HS-5 (cell line): ENCODE measurements around the gene GNB1.

Source experiments
- DNase-seq: peaks from one replicate; pipeline ENCODE4 v3.0.0-alpha.2; 2012; ENCODE audit warnings: low read depth

GNB1 gene

DNA sequence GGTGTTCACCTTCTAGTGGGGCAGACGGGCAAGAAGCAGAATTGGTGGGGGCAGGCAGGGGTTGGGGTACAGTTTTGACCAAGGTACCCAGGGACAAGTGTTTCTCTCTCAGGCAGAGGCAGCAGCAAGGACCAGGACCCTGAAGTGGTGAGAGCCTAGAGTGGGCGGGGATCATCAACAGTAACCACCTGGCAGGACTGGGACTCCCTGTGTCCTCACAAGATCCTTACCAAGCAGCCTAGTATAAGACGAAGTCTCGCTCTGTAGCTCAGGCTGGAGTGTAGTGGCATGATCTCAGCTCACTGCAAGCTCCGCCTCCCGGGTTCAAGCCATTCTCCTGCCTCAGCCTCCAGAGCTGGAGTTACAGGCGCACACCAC is 109.4 kb downstream of the GNB1 start:
- no peak for DNase-seq

DNA sequence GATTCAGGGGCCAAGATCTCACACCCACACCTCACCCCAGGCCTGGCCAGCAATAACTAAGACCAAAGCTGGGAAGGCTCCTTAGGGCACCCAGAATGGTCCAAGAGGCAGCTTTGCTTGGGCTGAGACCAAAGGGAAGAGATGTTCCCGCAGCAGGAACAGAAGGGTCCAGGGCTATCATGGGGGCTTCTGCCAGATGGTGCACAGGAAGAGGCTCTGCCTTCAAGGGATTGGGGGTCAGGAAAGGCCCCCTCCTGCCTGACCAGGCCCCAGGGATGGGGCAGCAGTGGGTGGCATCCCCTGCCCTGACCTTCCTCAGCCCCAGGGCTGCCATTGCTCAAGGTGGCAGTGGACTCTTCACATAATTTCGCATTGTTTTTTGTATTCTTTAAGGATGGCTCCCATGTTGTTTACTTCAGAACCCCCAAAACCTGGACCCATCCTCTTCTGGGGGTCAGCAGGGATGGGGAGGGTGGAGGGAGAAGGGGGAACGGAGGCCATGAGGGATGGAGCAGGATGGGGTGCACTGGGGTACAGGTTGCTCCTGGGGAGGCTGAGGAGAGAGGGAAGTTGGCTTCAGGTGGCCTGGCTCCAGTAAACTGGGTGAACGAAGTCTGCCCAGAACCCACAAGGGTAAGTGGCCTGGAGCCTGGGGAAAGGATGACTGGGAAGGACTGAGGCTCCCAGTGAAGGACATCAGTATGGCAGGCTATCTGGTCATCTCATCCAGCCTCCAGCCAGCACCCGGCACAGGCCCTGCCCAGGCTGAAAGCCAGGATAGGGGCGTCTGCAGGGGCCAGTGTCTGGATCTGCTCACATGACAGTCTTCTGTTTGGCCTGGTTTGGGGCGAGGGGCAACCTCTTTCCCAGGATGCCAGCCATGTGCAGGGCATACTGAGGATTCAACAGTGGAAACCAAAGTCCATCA is 110.0 kb downstream of the GNB1 start:
- no peak for DNase-seq

DNA sequence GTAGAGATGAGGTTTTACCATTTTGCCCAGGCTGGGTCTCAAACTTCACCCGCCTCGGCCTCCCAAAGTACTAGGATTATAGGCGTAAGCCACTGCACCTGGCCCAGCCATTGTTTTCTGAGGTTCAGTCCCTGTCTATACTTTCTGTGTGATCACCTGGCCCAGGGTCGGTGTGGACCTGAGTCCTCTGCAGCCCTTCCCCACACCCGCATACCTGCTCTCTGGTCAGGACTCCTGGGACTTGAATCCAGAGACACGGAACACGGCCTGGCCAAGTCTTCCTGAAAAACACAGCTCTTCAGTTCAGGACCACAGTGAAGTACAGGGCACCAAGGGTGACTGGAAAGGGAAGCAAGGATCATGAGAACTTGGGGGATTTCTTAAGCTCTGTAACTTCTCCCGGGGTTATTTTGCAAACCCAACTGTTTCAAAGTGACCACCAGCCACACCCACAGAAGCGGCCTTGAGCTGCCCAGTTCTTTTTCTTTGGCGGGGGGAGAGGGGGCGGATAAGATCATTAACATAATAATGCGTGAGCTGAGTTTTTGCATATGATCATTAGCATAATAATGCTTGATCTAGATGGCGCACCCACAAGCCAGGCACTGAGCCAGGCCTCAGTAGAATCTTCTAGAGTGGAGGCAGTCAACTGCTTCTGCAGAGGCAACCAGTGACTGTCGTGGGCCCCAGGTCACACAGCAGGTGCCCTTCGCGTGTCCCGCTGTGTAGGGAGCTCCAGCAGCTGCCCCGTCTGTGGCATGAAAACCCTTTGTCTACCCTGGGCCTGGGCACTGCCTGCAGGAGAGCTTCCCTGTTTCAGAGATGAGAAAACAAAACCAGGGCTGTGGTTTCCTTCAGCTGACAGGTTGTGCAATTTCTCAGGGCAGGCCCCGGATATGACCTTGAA is 110.9 kb downstream of the GNB1 start:
- DNase-seq, result no peak

DNA sequence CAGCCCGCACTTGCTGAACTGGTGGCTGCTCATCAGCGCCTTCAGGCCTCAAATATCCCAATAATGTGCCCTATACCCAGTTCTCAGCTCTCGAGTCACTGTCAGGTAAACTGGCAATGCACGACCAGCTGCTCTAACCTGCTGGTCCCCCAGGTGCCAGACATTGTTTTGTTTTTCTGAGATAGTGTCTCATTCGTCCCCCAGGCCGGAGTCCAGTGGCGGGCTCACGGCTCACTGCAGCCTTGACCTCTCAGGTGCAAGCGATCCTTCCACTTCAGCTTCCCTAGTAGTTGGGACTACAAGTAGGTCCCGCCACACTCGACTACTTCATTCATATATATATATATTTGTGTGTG is 111.6 kb downstream of the GNB1 start:
- no peak for DNase-seq

DNA sequence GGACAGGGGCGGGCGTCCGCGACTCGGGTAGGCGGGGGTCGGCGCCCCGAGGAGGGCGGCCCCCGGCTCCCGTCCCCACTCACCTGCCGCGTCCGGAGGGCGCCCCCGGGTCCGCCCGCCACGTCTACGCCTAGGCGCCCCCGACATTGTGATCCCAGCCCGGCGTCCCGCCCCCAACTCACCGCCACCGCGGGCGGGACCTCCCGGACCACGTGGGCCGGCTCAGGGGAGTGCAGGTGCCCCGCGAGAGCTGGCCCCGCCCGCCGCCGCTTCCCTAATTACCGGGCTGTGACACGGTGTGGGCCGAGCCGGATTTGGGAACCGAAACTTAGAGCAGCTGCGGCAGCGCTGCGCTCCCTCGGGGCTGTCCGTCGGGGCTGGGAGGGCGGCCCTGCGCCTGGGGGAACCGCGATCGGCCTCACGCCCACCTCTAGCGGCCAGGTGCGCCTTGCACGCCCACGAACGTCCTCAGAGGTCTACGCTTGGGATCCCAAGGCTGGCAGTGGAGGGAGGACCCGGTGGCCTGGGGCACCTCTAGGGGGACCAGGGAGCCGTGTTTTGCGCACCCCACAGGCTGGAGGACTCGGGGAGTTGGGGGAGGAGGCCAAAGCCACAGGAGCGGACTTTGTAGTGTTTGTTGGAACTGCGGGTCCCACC is 112.1 kb downstream of the GNB1 start:
- no peak for DNase-seq

DNA sequence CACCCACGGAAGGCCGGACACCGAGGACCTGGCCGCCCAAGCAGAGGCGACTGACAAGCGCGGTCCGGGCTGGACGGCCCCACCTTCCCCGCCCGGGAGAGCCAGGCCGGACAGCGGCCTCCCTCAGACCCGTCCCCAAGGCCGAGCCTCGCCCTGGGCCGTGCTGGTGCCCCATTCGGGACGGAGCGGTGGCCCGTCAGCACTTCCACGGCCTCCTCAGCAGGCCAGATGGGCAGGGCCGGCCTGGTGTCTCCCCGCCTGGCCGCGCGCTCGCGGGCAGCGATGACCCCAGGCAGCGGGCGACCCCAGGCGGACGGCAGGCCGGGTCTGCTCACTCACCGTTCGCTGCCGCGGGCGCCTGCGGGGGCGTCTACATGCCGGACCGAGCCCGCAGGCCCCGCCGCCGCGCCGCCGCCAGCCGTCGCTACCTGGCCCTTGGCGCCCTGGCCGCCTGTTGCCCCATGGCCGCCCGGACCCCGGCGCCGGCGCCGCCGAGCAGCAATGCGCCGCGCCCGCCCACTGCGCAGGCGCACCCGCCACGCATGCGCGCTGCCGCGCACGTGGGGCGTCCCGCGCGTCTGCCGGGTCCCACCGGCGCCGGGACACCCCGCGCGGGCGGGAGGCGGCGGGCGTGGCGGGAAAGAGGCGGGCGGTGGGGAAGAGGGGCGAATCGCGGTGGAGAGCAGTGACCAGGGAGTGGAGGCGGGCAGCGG is 112.8 kb downstream of the GNB1 start, which contains the start of gene NADK:
Gene NADK (minus strand): TSS at position 521 of the 713 bp plus-strand sequence. CDS start 13,064 bp downstream, outside the sequence.
- no peak for DNase-seq

DNA sequence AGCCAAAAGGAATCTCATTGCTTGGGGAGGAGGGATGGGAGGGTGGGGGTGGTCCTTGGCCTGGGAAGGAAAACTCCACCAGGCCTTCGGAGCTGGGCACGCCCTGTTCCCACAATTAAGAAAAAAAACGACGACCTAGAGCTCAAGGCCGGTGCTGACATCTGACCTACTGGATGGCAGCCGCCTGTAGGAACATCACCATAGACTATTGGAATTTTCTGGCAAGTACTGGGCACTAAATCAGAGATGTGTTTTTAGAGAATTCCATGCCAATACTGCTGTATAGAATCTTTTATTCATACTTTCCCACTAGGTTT is 113.3 kb downstream of the GNB1 start:
- no peak for DNase-seq

DNA sequence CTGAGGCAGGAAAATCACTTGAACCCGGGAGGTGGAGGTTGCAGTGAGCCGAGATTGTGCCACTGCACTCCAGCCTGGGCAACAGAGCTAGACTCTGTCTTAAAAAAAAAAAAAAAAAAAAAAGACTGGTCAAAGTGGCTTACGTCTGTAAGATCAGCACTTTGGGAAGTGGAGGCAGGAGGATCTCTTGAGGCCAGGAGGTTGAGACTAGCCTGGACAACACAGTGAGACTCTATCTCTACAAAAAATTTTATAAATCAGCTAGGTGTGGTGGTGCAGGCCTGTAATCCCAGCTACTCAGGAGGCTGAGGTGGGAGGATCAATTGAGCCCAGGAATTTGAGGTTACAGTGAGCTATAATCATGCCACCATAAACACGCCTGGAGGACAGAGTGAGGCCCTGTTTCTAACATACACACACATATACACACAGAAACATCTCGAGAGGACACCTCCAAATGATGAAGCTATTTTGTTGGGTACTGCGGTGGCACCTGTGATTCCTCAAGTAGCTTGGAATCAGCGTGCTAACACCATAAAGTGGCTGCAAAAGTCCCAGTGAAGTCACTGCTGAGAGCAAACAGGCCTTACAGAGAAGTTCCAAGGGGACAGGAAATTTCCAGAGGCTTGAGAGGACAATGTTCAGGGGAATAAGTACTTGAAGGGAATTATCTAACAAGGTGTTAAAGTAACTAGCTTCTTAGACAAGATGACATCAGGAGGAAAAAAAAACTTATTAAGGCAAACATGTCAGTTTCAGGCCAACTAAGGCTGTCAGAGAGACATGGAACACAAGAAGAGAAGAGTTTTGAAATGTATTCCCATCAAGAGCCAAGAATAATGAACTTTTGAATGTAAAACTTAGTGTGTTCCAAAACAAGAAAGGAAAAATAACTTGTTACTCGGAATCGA is 114.0 kb downstream of the GNB1 start:
- DNase-seq, result no peak

DNA sequence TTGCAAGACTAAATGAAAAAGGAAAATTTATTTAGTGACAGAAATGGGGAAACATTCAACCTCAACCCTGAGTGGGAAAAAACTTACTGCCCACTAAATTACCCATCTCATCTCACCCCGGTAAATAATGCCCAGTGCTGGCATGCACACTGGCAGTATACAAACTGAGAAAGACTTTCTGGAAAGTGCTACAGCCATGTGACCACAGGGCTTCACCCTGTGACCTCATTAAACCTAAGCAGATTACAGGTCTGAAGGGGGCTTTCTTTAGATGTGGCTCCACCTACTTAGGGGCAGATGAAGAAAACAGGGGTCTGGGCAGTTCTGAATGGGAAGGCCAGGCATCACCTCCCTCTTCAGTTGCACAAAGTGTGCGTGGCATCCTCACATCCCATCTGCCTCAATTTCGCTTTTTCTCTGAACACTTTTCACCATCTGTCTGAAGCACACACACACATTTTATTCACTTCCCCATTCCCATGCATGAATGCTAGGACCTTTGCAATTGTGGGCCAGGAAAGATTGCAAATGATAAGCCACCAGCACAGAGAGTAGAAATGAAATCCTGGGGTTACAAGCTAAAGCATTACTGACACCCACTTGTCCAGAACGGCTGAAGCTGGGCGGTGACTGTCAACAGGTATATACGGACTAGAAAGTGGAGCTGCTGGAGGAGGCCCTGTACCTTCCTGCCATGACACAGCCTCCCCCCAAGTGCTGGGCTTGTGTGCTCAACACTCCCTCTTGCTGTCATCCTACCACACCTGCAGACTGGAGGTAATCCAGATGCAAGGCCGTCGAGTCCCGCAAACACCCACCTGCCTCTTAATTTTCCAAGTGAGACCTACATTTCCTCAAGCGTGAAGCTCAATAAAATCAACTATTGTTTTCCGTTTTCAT is 115.3 kb downstream of the GNB1 start:
- no peak for DNase-seq

DNA sequence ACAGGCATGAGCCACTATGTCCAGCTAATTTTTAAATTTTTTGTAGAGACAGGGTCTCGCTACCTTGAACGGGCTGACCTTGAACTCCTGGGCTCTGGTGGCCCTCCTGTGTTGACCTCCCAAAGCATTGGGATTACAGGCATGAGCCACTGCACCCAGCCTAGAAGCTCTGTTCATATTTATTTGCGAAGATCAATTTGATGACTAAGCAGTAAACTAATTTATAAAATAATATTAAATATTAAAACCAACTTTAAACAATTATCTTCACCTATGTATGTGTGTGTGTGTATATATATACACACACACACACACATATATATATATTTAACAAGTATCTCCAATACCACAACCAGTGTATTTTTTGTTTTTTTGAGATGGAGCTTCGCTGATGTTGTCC is 117.0 kb downstream of the GNB1 start:
- DNase-seq, result no peak

DNA sequence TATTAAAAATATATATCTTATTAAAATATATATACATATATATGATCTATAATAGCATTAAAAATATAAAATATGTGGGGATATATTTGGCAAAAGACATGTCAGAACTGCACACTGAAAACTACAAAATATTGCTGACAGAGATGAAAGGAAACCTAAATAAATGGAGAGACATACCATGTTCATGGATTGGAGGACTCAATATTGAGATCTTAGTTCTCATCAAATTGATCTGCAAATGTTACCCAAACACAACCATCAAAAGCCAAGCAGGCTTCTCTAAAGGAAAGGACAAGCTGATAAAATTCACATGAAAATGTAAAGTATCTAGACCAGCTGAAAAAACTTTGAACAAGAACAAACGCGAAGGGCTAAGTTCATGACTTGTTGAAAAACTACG is 119.8 kb downstream of the GNB1 start:
- DNase-seq, result no peak

DNA sequence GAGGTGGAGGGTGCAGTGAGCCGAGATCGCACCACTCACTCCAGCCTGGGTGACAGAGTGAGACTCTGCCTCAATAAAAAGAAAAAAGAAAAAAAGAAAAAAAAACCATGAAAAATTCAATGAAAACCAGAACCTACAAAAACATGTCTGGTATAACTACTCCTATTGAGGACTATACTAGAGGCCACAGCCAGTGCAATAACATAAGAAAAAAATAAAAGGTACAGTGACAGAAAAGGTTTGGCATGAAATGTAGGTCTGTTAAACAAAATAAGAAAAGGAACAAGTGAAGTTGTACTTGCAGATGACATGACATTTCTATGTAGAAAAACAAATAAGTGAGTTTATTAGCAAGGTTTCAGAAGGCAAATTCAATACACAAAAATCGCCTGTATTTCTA is 120.8 kb downstream of the GNB1 start:
- no peak for DNase-seq

DNA sequence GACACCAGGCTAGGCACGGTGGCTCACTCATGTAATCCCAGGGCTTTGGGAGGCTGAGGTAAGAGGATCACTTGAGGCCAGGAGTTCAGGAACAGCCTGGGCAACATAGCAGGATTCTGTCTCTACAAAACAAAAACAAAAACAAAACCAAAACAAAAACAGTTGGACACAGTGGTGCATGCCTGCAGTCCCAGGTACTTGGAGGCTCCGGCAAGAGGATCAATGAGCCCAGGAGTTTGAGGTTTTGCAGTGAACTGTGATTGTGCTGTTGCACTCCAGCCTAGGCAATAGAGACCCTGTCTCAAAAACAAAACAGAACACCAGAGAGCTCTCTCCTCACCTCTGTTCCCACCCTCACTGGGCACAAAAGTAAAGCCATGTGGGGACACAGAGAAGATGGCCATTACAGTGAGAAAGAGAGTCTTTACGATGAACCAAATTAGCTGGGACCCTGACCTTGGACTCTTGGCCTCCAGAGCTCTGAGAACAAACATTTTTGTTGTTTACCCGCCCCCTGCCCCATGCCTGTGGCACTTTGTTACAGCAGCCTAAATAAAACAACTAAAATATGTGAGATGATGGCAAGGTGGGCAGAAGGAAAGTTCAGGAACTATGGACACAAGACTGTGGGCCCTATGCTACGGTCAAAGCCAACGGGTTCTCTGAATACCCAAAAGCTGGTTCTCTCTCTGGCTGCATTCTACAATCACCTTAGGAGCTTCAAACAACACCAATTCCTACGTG is 122.5 kb downstream of the GNB1 start:
- no peak for DNase-seq

DNA sequence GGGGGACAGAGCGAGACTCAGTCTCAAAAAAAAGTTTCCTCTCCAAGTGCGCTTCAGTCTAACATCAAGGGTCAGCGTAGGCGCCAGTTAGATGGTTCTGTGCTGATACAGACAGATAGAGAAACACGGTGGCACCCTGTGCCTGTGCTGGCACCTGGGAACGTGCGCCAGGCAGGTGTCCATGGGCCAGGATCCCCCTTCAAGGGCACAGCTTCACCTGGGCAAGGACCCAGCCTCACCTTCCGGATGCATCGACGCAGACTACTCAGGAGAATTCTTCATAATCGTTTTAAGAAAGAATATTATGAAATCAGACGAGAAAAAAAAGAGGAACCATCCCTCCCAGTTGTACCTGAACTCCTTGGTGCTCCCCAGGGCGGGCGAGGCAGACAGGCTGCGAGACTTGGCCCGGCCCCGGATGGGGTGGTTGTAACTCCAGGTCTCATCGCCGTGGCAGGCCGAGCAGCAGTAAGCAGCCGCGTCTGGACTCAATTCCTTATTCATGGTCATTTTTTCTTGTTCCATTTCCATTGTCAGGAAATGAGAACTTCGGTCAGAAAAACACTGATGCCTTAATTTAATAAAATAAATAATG is 125.9 kb downstream of the GNB1 start:
- no peak for DNase-seq

DNA sequence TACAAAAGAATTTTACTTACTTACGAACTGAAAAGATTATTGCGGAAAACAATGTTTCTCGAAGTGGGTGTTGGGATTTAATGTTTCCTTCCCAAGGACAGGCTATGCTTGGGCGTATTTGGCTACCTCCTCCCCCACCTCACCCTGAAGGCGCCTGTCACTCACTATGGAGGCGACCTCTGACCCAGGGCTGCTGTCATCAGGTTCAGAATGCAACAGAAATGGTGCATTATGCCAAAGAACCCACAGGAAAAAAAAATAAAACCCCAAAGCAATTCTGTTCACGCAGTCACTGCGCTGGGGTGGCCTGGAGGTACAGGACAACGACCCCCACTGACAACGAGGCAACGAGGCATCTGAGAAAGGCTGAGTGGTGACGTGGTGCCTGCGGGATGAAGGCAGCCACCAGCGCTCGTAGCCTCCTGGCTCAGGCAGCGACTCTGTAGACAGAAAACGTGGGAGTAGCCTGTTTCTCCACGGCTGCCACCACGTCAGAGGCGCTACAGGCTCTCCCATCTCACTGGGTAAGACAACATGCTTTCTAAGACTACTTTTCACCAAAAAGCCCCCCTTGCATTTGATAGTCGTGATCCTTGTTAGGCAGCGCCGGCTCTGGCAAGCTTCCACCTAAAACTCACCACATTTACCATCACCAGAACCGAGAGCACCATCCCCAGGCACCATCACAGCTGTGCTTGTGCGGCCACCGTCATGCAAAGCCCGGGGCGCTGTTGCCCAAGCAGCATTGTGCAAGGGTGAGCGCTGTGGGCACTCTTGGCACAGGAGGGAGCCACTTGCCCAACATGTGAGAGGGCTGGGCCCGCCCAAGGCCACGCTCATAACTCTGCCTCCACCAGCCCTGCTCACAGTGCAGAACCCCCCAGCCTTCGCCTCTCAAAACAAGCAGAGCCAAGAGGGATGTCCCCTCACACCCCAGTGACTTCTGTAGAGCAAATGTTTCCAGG is 126.9 kb downstream of the GNB1 start:
- no peak for DNase-seq

DNA sequence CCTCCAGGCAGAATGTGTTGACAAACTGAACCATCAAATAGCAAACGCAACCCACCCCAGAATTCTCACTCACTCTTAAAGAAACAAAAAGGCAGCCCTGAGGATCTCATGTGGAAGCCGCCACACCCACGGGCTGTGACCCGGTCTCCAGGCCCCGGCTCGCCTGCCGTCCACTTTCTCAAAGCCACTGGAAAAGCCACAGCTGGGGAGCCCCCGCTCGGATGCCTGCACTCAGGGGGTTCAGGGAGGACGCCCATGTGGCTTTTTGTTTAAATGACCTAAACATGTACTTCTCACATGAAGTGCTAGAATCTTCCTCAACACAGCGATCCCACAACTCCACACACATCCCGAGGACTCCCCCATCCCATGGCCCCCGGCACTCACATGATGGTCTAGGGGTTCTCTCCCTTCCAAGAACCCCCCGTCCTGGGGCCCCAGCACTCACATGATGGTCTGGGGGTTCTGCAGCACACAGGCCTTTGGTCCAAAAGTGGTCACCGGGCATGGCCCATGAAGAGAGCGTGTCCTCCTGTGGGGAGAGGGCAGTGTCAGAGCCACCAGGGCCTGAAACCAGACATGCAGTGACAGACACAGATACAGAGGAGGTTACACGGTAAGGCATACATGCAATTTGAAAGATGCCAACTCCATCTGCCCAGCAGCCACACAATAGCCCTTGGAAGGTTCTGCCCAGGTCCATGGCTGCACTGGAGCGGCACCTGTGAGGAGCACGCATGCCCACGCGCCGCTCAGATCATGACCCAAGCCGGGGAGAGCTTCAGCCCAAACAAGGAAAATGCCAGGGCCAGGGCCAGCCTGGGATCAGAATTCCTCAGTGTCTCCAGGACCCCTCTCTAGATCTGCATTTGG is 129.1 kb downstream of the GNB1 start:
- no peak for DNase-seq

DNA sequence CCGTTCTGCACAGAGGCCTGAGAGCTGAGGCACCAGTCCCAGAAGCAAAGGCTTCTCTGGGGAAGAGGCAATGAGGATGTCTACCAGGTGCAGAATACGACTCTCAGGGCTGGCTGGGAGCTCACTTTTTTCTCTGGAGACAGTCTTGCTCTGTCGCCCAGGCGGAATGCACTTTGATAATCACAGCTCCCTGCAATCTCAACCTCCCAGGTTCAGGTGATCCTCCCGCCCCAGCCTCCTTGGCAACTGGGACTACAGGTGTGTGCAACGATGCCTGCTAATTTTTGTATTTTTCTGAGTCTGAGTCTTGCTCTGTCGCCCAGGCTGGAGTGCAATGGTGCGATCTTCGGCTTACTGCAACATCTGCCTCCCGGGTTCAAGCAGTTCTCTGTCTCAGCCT is 130.2 kb downstream of the GNB1 start:
- no peak for DNase-seq
